GM12891 (cell line): ENCODE data around the gene JUN.

Source experiments
- POLR2A ChIP-seq: IDR thresholded peaks from 2 replicates; pipeline ENCODE4 v1.6.1; 2011; ENCODE audit warnings: low read depth, low read length, control low read depth
- POLR2AphosphoS5 ChIP-seq: IDR thresholded peaks from 2 replicates; pipeline ENCODE4 v1.6.1; 2011; ENCODE audit warnings: low read depth, low read length, control low read depth
- POU2F2 ChIP-seq: IDR thresholded peaks from 2 replicates; pipeline ENCODE4 v1.6.1; 2011; ENCODE audit warnings: low read depth, mild to moderate bottlenecking, control low read depth, low read length, moderate library complexity
- TAF1 ChIP-seq: IDR thresholded peaks from 2 replicates; pipeline ENCODE4 v1.6.1; 2011; ENCODE audit warnings: low read depth, low read length, control low read depth

DNA sequence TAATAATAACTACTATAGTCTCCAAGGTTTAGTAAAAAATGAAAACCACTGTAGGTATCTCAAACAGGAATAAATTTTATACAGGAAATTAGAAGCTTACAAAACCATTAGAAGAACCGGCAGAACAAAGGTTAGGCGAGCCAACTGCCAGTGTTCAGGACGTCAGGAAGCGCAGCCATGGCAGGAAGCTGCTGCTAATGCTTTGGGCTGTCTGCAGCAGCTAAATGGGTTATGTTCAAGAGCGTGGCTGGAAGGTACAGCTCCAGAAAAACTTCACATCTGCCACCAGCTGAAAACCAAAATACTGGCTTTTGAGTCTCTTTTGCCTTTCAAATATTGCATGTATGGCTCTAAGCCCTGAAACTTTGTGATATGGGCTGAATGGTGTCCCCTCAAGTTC is 48.3 kb downstream of the JUN start:
- TF ChIP-seq POU2F2 (no peak), TAF1 (no peak), POLR2A (no peak), POLR2AphosphoS5 (no peak)
